HUDEP-2 (cell line): ENCODE measurements around the gene AQP10.
"Not testable (repeated sequence)": the region's sequence is repeated elsewhere in the genome, so short reads cannot be mapped to it uniquely, and the experiment has no call there.

Experiments used
- DNase-seq, 76 experiments: peaks; one replicate each; lab custom pipeline; 2025; ENCODE audit not compliant: unreplicated experiment in 76 of 76; lab: John Stamatoyannopoulos, UW

AQP10 gene

GRCh38 chr1:154342836-154343472, 22.1 kb downstream of the AQP10 start:
- peak in 9 of 76 experiments; percentile 13 to 31 (median 15) for DNase-seq

GRCh38 chr1:154344977-154345837, 24.3 kb downstream of the AQP10 start:
- peak in 65 of 76 experiments; percentile 11 to 80 (median 52) for DNase-seq

- DNase-seq, result no peak
These were observed 25.5 kb downstream of the AQP10 start for GRCh38 chr1:154346276-154346917.

- no peak for DNase-seq
These were observed 27.1 kb downstream of the AQP10 start for GRCh38 chr1:154347961-154348360.

GRCh38 chr1:154348429-154349076, 27.7 kb downstream of the AQP10 start:
- peak in 56 of 76 experiments; percentile 1 to 68 (median 39) for DNase-seq

GRCh38 chr1:154349121-154349520, 28.2 kb downstream of the AQP10 start:
- DNase-seq, result no peak

GRCh38 chr1:154350383-154350782, 29.5 kb downstream of the AQP10 start:
- DNase-seq, result peak in 7 of 76 experiments; percentile 4 to 21 (median 11)

- no peak for DNase-seq
These were observed 30.6 kb downstream of the AQP10 start for GRCh38 chr1:154351363-154352068.

- peak in 3 of 76 experiments; percentile 36 to 43 (median 36) for DNase-seq
These were observed 31.3 kb downstream of the AQP10 start for GRCh38 chr1:154352245-154352580.

GRCh38 chr1:154352581-154353459, 31.9 kb downstream of the AQP10 start:
- DNase-seq, result peak in 74 of 76 experiments; percentile 27 to 88 (median 73)

GRCh38 chr1:154353460-154353904, 32.6 kb downstream of the AQP10 start:
- DNase-seq, result peak in 56 of 76 experiments; percentile 6 to 78 (median 48)

GRCh38 chr1:154353966-154354365, 33.1 kb downstream of the AQP10 start:
- no peak for DNase-seq

GRCh38 chr1:154358519-154358918, 37.6 kb downstream of the AQP10 start:
- no peak for DNase-seq

GRCh38 chr1:154360288-154360687, 39.4 kb downstream of the AQP10 start:
- DNase-seq, result no peak

- DNase-seq, result not testable (repeated sequence)
These were observed 40.0 kb downstream of the AQP10 start for GRCh38 chr1:154360881-154361280.

GRCh38 chr1:154361357-154361756, 40.5 kb downstream of the AQP10 start:
- DNase-seq, result no peak

- peak in 64 of 76 experiments; percentile 6 to 78 (median 48) for DNase-seq
These were observed 50.5 kb downstream of the AQP10 start for GRCh38 chr1:154371436-154371835.

GRCh38 chr1:154373777-154374357, 53.0 kb downstream of the AQP10 start:
- not testable (repeated sequence) for DNase-seq
